SKM-1 (cell line): ENCODE data around the gene SIGLEC12.
"Not testable (repeated sequence)": the region's sequence is repeated elsewhere in the genome, so short reads cannot be mapped to it uniquely, and the experiment has no call there.

ENCODE experiments used
- DNase-seq: peaks from one replicate; lab custom pipeline; 2025; ENCODE audit not compliant: unreplicated experiment; lab: John Stamatoyannopoulos, UW

SIGLEC12 gene

GRCh38 chr19:51460164-51460992 lies 41.2 kb downstream of the SIGLEC12 start:
- DNase-seq = no peak

- no peak for DNase-seq
Observed at GRCh38 chr19:51458899-51459505, 42.6 kb downstream of the SIGLEC12 start.

GRCh38 chr19:51458051-51458645 lies 43.5 kb downstream of the SIGLEC12 start, which contains the start of gene SIGLEC8:
Gene SIGLEC8, minus strand, starts transcription at chr19:51458454. Its CDS starts 67 bp downstream, at chr19:51458387.
- DNase-seq = no peak

GRCh38 chr19:51457351-51458013 lies 44.1 kb downstream of the SIGLEC12 start:
- no peak for DNase-seq

GRCh38 chr19:51456541-51457290 lies 44.9 kb downstream of the SIGLEC12 start:
- DNase-seq = no peak

GRCh38 chr19:51450730-51451307 lies 50.8 kb downstream of the SIGLEC12 start:
- no peak for DNase-seq

- no peak for DNase-seq
Observed at GRCh38 chr19:51448411-51449016, 53.1 kb downstream of the SIGLEC12 start.

GRCh38 chr19:51448011-51448410 lies 53.6 kb downstream of the SIGLEC12 start:
- no peak for DNase-seq

- not testable (repeated sequence) for DNase-seq
Observed at GRCh38 chr19:51447510-51447909, 54.1 kb downstream of the SIGLEC12 start.

- no peak for DNase-seq
Observed at GRCh38 chr19:51441410-51442390, 59.9 kb downstream of the SIGLEC12 start.
